Omental fat pad (tissue), 4 donors: ENCODE measurements around the gene ZNF346. TPM values are rescaled to one million over a fixed set of nuclear protein-coding genes. Genes with fewer than 3 reads are reported as not detected.
"Not testable (repeated sequence)": the region's sequence is repeated elsewhere in the genome, so short reads cannot be mapped to it uniquely, and the experiment has no call there.

ENCODE experiments used
- ATAC-seq: fragments of 150-250 bp; one replicate; pipeline ENCODE4 v1.9.1; 2016; ENCODE audit warnings: mild to moderate bottlenecking, moderate library complexity; ENCODE audit not compliant: low FRiP score
- DNase-seq: peaks from one replicate; pipeline ENCODE4 v3.0.0-alpha.2; 2019; ENCODE audit warnings: low spot score
- CTCF ChIP-seq, 3 donors: fragments of 450-650 bp; IDR thresholded peaks; one replicate each; pipeline ENCODE4 v1.5.1; 2016 to 2017; ENCODE audit warnings: antibody characterized with exemption in 3 of 3, mild to moderate bottlenecking in 3 of 3, moderate library complexity in 2 of 3
- total RNA-seq, 4 donors: library from RNA; depleted of rRNA; stranded (reverse); fragments of >200 nt; gene quantifications; one replicate each; pipeline ENCODE4 v1.1.0, GENCODE V29; 2016

The ZNF346 gene
- total RNA-seq, 4 donors from 2014 or later: 8.3 to 17.7 (median 13.3) TPM

DNA sequence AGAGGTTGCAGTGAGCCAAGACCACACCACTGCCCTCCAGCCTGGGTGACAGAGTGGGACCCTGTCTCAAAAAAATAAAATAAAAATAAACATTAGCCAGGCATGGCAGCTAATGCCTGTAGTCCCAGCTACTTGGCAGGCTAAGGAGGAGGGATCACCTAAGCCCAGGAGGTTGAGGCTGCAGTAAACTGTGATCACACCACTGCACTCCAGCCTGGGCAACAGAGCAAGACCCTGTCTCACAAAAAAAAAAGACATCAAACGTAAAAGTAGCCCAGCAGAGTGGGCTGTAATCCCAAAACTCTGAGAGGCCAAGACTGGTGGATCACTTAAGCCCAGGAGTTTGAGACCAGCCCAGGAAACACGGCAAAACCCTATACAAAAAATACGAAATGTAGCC, 34.9 kb upstream of the ZNF346 start:
- TF ChIP-seq CTCF (IDR thresholded peaks at IDR 0.05): no peak
- no peak for DNase-seq
- no peak for ATAC-seq

DNA sequence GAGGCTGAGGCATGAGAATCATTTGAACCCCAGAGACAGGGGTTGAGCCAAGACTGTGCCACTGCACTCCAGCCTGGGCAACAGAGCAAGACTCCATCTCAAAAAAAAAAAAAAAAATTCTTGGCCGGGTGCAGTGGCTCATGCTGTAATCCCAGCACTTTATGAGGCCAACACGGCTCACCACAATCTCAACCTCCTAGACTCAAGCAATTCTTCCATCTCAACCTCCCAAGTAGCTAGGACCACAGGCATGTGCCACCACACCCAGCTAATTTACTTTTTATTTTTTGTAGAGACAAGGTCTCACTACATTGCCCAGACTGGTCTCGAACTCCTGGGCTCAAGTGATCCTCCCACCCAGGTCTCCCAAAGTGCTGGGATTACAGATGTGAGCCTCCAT, 29.4 kb upstream of the ZNF346 start:
- not testable (repeated sequence) for DNase-seq, ATAC-seq

GRCh38 chr5:176994460-176995121, 27.9 kb upstream of the ZNF346 start:
- no peak for TF ChIP-seq CTCF (IDR thresholded peaks at IDR 0.05)
- DNase-seq (no peak), ATAC-seq (peak; percentile 69)

DNA sequence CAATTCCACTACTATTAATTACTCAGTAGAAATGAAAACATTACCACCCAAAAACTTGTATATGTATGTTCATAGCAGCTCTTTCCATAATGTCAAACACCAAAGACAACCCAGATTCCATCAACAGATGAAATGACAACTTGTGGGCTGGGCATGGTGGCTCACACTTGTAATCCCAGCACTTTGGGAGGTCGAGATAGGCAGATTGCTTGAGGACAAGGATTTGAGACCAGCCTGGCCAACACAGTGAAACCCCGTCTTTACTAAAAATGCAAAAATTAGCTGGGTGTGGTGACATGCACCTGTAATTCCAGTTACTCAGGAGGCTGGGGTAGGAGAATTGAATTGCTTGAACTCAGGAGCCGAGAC, 27.4 kb upstream of the ZNF346 start:
- no peak for TF ChIP-seq CTCF (IDR thresholded peaks at IDR 0.05)
- ATAC-seq: no peak
- no peak for DNase-seq

DNA sequence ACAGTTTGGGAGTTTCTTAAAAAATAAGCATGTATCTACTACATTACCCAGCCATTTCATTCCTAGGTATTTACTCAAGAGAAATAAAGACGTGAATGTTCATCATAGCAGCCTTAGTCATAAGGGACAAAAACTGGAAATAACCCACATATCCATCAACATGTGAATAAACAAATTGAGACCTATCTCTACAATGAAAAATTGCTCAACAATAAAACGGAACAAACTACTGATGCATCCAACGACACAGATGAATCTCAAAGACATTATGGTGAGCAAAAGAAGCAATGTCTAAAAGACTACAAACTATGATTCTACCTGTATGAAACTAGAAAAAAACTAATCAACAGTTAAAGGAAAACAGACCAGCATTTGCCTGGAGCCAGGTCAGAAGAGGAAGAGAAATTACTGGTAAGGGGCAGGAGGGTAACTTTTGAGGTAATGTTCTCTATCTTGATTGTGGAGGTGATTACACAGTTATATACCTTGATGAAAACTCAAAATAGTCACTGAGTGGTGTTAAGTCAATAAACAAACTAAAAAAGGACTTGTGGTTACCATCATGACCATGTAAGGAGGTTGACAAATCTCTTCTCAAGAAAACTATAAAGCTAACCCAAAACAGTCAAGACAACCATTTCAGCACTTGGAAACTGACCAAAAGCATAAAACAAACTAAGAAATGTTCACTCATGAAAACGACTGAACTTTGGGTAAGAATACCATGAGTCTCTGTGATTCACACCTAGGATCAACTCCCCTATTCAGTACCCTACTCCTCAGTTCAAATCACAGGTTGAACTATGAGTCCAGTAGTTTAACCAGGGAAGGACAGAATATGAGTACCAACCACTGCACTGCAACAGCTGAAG, 26.4 kb upstream of the ZNF346 start:
- ATAC-seq: peak; percentile 39
- TF ChIP-seq CTCF (IDR thresholded peaks at IDR 0.05): no peak

DNA sequence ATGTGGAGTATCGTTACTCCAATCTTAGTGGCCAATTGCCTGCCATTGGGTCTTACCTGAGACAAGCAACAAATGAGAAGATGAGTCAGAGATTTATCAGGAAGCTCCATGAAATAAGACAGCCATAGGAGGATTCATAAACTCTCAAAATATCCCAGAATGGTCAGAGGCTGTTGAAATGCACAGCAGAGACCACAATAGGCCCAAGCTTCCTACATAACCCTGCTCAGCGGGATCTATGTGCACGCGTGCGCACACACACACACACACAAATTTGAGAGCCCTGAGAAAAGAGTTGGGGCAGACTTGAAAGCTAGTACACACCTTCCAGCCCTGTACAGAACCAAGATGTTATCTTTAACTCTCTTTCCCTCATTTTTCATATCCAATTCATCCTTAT, 25.7 kb upstream of the ZNF346 start:
- TF ChIP-seq CTCF (IDR thresholded peaks at IDR 0.05): no peak
- no peak for DNase-seq
- ATAC-seq: no peak

More for the DNA sequence above, 26.4 kb upstream of the ZNF346 start:
- DNase-seq: no peak

- no peak for TF ChIP-seq CTCF (IDR thresholded peaks at IDR 0.05)
- DNase-seq: no peak
- no peak for ATAC-seq
Observed at GRCh38 chr5:176998828-176999227, 23.7 kb upstream of the ZNF346 start.

- not testable (repeated sequence) for DNase-seq, ATAC-seq
Observed at GRCh38 chr5:176999526-176999925, 23.0 kb upstream of the ZNF346 start.
